ENCODE data around the gene GPBP1L1. TPM values are rescaled to one million over a fixed set of nuclear protein-coding genes. Genes with fewer than 3 reads are reported as not detected.

The GPBP1L1 gene
- total and polyA plus RNA-seq, 2 donors (not counting 1 experiment from before 2014, with no cell fraction given): 77.2 to 104 TPM

- no peak overlapping the region for H3K9ac ChIP-seq (ENCODE audit: insufficient read depth, low read length)
- H3K4me1 ChIP-seq (ENCODE audit: control insufficient read depth, extremely low read depth, insufficient read depth, low read length): no peaks in the 10 kb centered on the region
- no peaks in the 10 kb centered on the region for H3K27me3 ChIP-seq (ENCODE audit: control insufficient read depth, insufficient read depth, low read length)
- no peak overlapping the region for H2AFZ ChIP-seq (ENCODE audit: low read length)
- H3K36me3 ChIP-seq (ENCODE audit: control insufficient read depth, insufficient read depth, low read length): peaks cover 8% of the 10 kb centered on the region
- TF ChIP-seq EZH2 (IDR thresholded peaks at IDR 0.05; ENCODE audit: low read length, missing control alignments) (no peak), CTCF (conservative IDR thresholded peaks at IDR 0.05 in 1 of 2, IDR thresholded peaks at IDR 0.05 in 1 of 2; ENCODE audit: low read depth in 1 of 2, low read length in 2 of 2) (no peak)
- H4K20me1 ChIP-seq (ENCODE audit: control insufficient read depth, extremely low read depth, insufficient read depth, low read length): no peaks in the 10 kb centered on the region
- no peak overlapping the region for H3K4me2 ChIP-seq (ENCODE audit: extremely low read depth, insufficient read depth, low read length)
- H3K4me3 ChIP-seq (replicated peaks in 1 of 4; ENCODE audit: control extremely low read depth in 1 of 4, insufficient read depth in 1 of 4, low read depth in 3 of 4, low read length in 4 of 4): no peak overlapping the region
- H3K9me3 ChIP-seq (ENCODE audit: control insufficient read depth, insufficient read depth, low read depth, low read length): no peaks in the 10 kb centered on the region
- no peak for DNase-seq (ENCODE audit: low read depth in 2 of 2)
- H3K27ac ChIP-seq (ENCODE audit: insufficient read depth, low read length): no peak overlapping the region
- peaks cover 2% of the 10 kb centered on the region for H3K79me2 ChIP-seq (ENCODE audit: control insufficient read depth, insufficient read depth, low read length)
These were observed 38.9 kb downstream of the GPBP1L1 start for GRCh38 chr1:45647248-45648021.

DNA sequence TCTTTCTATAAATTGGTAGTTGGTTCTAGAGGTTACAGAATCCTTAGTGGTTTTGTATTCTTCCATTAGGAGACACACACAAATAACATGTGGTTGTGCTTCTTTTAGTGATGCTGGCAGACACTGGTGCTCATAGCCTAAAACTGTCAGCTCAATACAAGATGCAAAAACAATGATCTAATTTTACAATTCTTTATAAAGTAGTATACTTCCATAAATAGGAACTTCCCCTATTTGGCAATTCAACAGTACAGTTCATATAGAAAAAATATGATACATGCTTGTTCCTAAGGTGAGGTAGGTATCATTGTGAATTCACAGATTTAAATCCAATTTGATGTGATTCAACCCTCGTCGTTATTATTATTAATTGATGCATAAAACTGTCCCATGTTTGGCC, 41.7 kb downstream of the GPBP1L1 start:
- no peaks in the 10 kb centered on the region for H3K9me3 ChIP-seq (ENCODE audit: control insufficient read depth, insufficient read depth, low read depth, low read length)
- TF ChIP-seq EZH2 (IDR thresholded peaks at IDR 0.05; ENCODE audit: low read length, missing control alignments) (no peak), CTCF (conservative IDR thresholded peaks at IDR 0.05 in 1 of 2, IDR thresholded peaks at IDR 0.05 in 1 of 2; ENCODE audit: low read depth in 1 of 2, low read length in 2 of 2) (no peak)
- H3K4me1 ChIP-seq (ENCODE audit: control insufficient read depth, extremely low read depth, insufficient read depth, low read length): peaks cover 2% of the 10 kb centered on the region
- H3K36me3 ChIP-seq (ENCODE audit: control insufficient read depth, insufficient read depth, low read length): peaks cover 2% of the 10 kb centered on the region
- H3K79me2 ChIP-seq (ENCODE audit: control insufficient read depth, insufficient read depth, low read length): peaks cover 2% of the 10 kb centered on the region
- no peak for DNase-seq (ENCODE audit: low read depth in 2 of 2)
- no peak overlapping the region for H3K4me3 ChIP-seq (replicated peaks in 1 of 4; ENCODE audit: control extremely low read depth in 1 of 4, insufficient read depth in 1 of 4, low read depth in 3 of 4, low read length in 4 of 4)
- H4K20me1 ChIP-seq (ENCODE audit: control insufficient read depth, extremely low read depth, insufficient read depth, low read length): no peaks in the 10 kb centered on the region
- no peak overlapping the region for H3K4me2 ChIP-seq (ENCODE audit: extremely low read depth, insufficient read depth, low read length)
- H2AFZ ChIP-seq (ENCODE audit: low read length): no peak overlapping the region
- no peak overlapping the region for H3K27ac ChIP-seq (ENCODE audit: insufficient read depth, low read length)
- H3K9ac ChIP-seq (ENCODE audit: insufficient read depth, low read length): no peak overlapping the region
- no peaks in the 10 kb centered on the region for H3K27me3 ChIP-seq (ENCODE audit: control insufficient read depth, insufficient read depth, low read length)

- TF ChIP-seq CTCF (conservative IDR thresholded peaks at IDR 0.05 in 1 of 2, IDR thresholded peaks at IDR 0.05 in 1 of 2; ENCODE audit: low read depth in 1 of 2, low read length in 2 of 2) (no peak), EZH2 (IDR thresholded peaks at IDR 0.05; ENCODE audit: low read length, missing control alignments) (no peak)
- Histone ChIP-seq H3K79me2 (ENCODE audit: control insufficient read depth, insufficient read depth, low read length) (peaks cover 2% of the 10 kb centered on the region), H2AFZ (ENCODE audit: low read length) (no peak overlapping the region), H3K4me1 (ENCODE audit: control insufficient read depth, extremely low read depth, insufficient read depth, low read length) (peaks cover 2% of the 10 kb centered on the region), H4K20me1 (ENCODE audit: control insufficient read depth, extremely low read depth, insufficient read depth, low read length) (no peaks in the 10 kb centered on the region), H3K27me3 (ENCODE audit: control insufficient read depth, insufficient read depth, low read length) (no peaks in the 10 kb centered on the region), H3K36me3 (ENCODE audit: control insufficient read depth, insufficient read depth, low read length) (peaks cover 6% of the 10 kb centered on the region), H3K4me2 (ENCODE audit: extremely low read depth, insufficient read depth, low read length) (no peak overlapping the region), H3K4me3 (replicated peaks in 1 of 4; ENCODE audit: control extremely low read depth in 1 of 4, insufficient read depth in 1 of 4, low read depth in 3 of 4, low read length in 4 of 4) (no peak overlapping the region), H3K9ac (ENCODE audit: insufficient read depth, low read length) (no peak overlapping the region), H3K9me3 (ENCODE audit: control insufficient read depth, insufficient read depth, low read depth, low read length) (no peaks in the 10 kb centered on the region), H3K27ac (ENCODE audit: insufficient read depth, low read length) (no peak overlapping the region)
- DNase-seq (ENCODE audit: low read depth in 2 of 2): no peak
These were observed 42.4 kb downstream of the GPBP1L1 start for GRCh38 chr1:45643978-45644377.

All from fibroblast of lung (primary cell).